Measurements from ENCODE around the gene ELFN1.

ELFN1 gene

GRCh38 chr7:1665549-1666316, 4.3 kb upstream of the ELFN1 start:
- peaks cover 27% of the 10 kb centered on the region for H3K4me1 Mint-ChIP-seq
- ATAC-seq (no peak), DNase-seq (ENCODE audit: low spot score in 2 of 2) (no peak)
- H3K4me3 Mint-ChIP-seq = no peak overlapping the region
- H3K27ac Mint-ChIP-seq = no peak overlapping the region
- H3K36me3 Mint-ChIP-seq = no peaks in the 10 kb centered on the region
- no peaks in the 10 kb centered on the region for H3K9me3 Mint-ChIP-seq

GRCh38 chr7:1666317-1666822, 3.7 kb upstream of the ELFN1 start:
- no peak for DNase-seq (ENCODE audit: low spot score in 2 of 2)
- no peaks in the 10 kb centered on the region for H3K36me3 Mint-ChIP-seq
- no peak overlapping the region for H3K27ac Mint-ChIP-seq
- no peaks in the 10 kb centered on the region for H3K9me3 Mint-ChIP-seq
- no peak for ATAC-seq
- peaks cover 27% of the 10 kb centered on the region for H3K4me1 Mint-ChIP-seq
- H3K4me3 Mint-ChIP-seq = peak overlapping the region; percentile 70

GRCh38 chr7:1666823-1667565, 3.1 kb upstream of the ELFN1 start:
- H3K9me3 Mint-ChIP-seq = no peaks in the 10 kb centered on the region
- peaks cover 27% of the 10 kb centered on the region for H3K4me1 Mint-ChIP-seq
- no peak overlapping the region for H3K27ac Mint-ChIP-seq
- H3K36me3 Mint-ChIP-seq = no peaks in the 10 kb centered on the region
- no peak for ATAC-seq
- no peak for DNase-seq (ENCODE audit: low spot score in 2 of 2)
- H3K4me3 Mint-ChIP-seq = peak overlapping the region; percentile 70

GRCh38 chr7:1667566-1668395, 2.3 kb upstream of the ELFN1 start:
- DNase-seq (ENCODE audit: low spot score in 2 of 2) = no peak
- Mint-ChIP-seq H3K9me3 (no peaks in the 10 kb centered on the region), H3K4me3 (peak overlapping the region; percentile 70), H3K27ac (no peak overlapping the region), H3K36me3 (no peaks in the 10 kb centered on the region), H3K4me1 (peaks cover 27% of the 10 kb centered on the region)
- no peak for ATAC-seq

- Mint-ChIP-seq H3K4me3 (peak overlapping the region; percentile 70), H3K36me3 (no peaks in the 10 kb centered on the region), H3K9me3 (no peaks in the 10 kb centered on the region), H3K27ac (no peak overlapping the region), H3K4me1 (peaks cover 23% of the 10 kb centered on the region)
- no peak for ATAC-seq
- no peak for DNase-seq (ENCODE audit: low spot score in 2 of 2)
Measured at GRCh38 chr7:1668396-1669063, 1.5 kb upstream of the ELFN1 start.

GRCh38 chr7:1669064-1669951, 769 bp upstream of the ELFN1 start:
- Mint-ChIP-seq H3K4me3 (peak overlapping the region; percentile 30), H3K9me3 (no peaks in the 10 kb centered on the region), H3K4me1 (peaks cover 21% of the 10 kb centered on the region), H3K27ac (no peak overlapping the region), H3K36me3 (no peaks in the 10 kb centered on the region)
- ATAC-seq (no peak), DNase-seq (ENCODE audit: low spot score in 2 of 2) (no peak)

- ATAC-seq (no peak), DNase-seq (ENCODE audit: low spot score in 2 of 2) (no peak)
- Mint-ChIP-seq H3K27ac (no peak overlapping the region), H3K36me3 (no peaks in the 10 kb centered on the region), H3K4me1 (peaks cover 21% of the 10 kb centered on the region), H3K9me3 (no peaks in the 10 kb centered on the region), H3K4me3 (peak overlapping the region; percentile 13)
Measured at GRCh38 chr7:1670894-1671593, 967 bp downstream of the ELFN1 start.

- H3K27ac Mint-ChIP-seq = no peak overlapping the region
- no peak for DNase-seq (ENCODE audit: low spot score in 2 of 2)
- H3K9me3 Mint-ChIP-seq = no peaks in the 10 kb centered on the region
- ATAC-seq = no peak
- H3K4me3 Mint-ChIP-seq = peak overlapping the region; percentile 13
- no peaks in the 10 kb centered on the region for H3K36me3 Mint-ChIP-seq
- H3K4me1 Mint-ChIP-seq = peaks cover 20% of the 10 kb centered on the region
Measured at GRCh38 chr7:1671594-1672451, 1.7 kb downstream of the ELFN1 start.

GRCh38 chr7:1672851-1673486, 2.9 kb downstream of the ELFN1 start:
- no peaks in the 10 kb centered on the region for H3K36me3 Mint-ChIP-seq
- no peak overlapping the region for H3K27ac Mint-ChIP-seq
- ATAC-seq = no peak

GRCh38 chr7:1673581-1674118, 3.6 kb downstream of the ELFN1 start:
- Mint-ChIP-seq H3K36me3 (no peaks in the 10 kb centered on the region), H3K4me1 (peaks cover 7% of the 10 kb centered on the region), H3K4me3 (no peak overlapping the region), H3K9me3 (no peaks in the 10 kb centered on the region), H3K27ac (no peak overlapping the region)
- no peak for ATAC-seq
- no peak for DNase-seq (ENCODE audit: low spot score in 2 of 2)

More at GRCh38 chr7:1672851-1673486, 2.9 kb downstream of the ELFN1 start:
- H3K4me3 Mint-ChIP-seq = no peak overlapping the region
- no peaks in the 10 kb centered on the region for H3K9me3 Mint-ChIP-seq
- peaks cover 14% of the 10 kb centered on the region for H3K4me1 Mint-ChIP-seq
- DNase-seq (ENCODE audit: low spot score in 2 of 2) = no peak

GRCh38 chr7:1674161-1675035, 4.3 kb downstream of the ELFN1 start:
- Mint-ChIP-seq H3K4me1 (no peaks in the 10 kb centered on the region), H3K4me3 (no peak overlapping the region), H3K27ac (no peak overlapping the region), H3K9me3 (no peaks in the 10 kb centered on the region), H3K36me3 (no peaks in the 10 kb centered on the region)
- DNase-seq (ENCODE audit: low spot score in 2 of 2) (no peak), ATAC-seq (no peak)

Data from stimulated activated effector memory CD8-positive, alpha-beta T cell treated with anti-CD3 and anti-CD28 coated beads, Interleukin-12 subunit alpha, Interleukin-12 subunit beta, amount 100 ng/mL, for 72 hours (primary cell).